Peyer's patch (tissue), 4 donors: ENCODE measurements around the gene CASP8AP2.

Experiments
- POLR2A ChIP-seq, 2 donors: fragments of 450-650 bp; IDR thresholded peaks; one replicate each; pipeline ENCODE4 v1.5.1; 2017; ENCODE audit warnings: antibody characterized with exemption in 2 of 2, mild to moderate bottlenecking in 2 of 2, moderate library complexity in 2 of 2
- TF ChIP-seq, protein P1 (sequence below), 6 experiments: fragments of 450-650 bp in 4 of 6; fragments of 200-600 bp in 2 of 6; sonication (generic) in 1 of 6; IDR thresholded peaks; one replicate each; pipeline ENCODE4 v1.5.1; 2017 to 2019; ENCODE audit warnings: antibody characterized with exemption in 6 of 6, mild to moderate bottlenecking in 3 of 6, moderate library complexity in 1 of 6

- TF ChIP-seq POLR2A (IDR thresholded peaks at IDR 0.05), result no peak
- TF ChIP-seq, protein P1, sequence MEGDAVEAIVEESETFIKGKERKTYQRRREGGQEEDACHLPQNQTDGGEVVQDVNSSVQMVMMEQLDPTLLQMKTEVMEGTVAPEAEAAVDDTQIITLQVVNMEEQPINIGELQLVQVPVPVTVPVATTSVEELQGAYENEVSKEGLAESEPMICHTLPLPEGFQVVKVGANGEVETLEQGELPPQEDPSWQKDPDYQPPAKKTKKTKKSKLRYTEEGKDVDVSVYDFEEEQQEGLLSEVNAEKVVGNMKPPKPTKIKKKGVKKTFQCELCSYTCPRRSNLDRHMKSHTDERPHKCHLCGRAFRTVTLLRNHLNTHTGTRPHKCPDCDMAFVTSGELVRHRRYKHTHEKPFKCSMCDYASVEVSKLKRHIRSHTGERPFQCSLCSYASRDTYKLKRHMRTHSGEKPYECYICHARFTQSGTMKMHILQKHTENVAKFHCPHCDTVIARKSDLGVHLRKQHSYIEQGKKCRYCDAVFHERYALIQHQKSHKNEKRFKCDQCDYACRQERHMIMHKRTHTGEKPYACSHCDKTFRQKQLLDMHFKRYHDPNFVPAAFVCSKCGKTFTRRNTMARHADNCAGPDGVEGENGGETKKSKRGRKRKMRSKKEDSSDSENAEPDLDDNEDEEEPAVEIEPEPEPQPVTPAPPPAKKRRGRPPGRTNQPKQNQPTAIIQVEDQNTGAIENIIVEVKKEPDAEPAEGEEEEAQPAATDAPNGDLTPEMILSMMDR (IDR thresholded peaks at IDR 0.05), result no peak
Measured at GRCh38 chr6:89886378-89887120, 56.9 kb downstream of the CASP8AP2 start.
